Keratinocyte (primary cell): Measurements from ENCODE around the gene SMYD3. TPM values are rescaled to one million over a fixed set of nuclear protein-coding genes. Genes with fewer than 3 reads are reported as not detected.

ENCODE experiments used
- DNase-seq: peaks from one replicate; pipeline ENCODE4 v3.0.0-alpha.2; 2011; ENCODE audit warnings: low read depth, missing footprints, low spot score
- FAIRE-seq: peaks from 2 replicates; lab custom pipeline; 2011; peaks lifted over from hg19 to GRCh38; lab: Jason Lieb, UNC
- H2AFZ ChIP-seq: 2 replicates; pipeline ENCODE4 v1.6.0; 2012; ENCODE audit warnings: low read length, control low read depth, inconsistent platforms; ENCODE audit not compliant: control insufficient read depth
- H3K27ac ChIP-seq: 2 replicates; pipeline ENCODE4 v1.5.1; 2011; ENCODE audit warnings: low read length; ENCODE audit not compliant: control insufficient read depth, insufficient read depth
- H3K27me3 ChIP-seq: 3 replicates; pipeline ENCODE4 v1.6.0; 2011; ENCODE audit warnings: low read length; ENCODE audit not compliant: control insufficient read depth, insufficient read depth; ENCODE audit errors: extremely low read depth
- H3K36me3 ChIP-seq, 2 experiments: 2 replicates in 1 of 2; 3 replicates in 1 of 2; pipeline ENCODE4 v1.5.1; 2011; ENCODE audit warnings: low read length in 2 of 2, mild to moderate bottlenecking in 1 of 2; ENCODE audit not compliant: control insufficient read depth in 2 of 2, insufficient read depth in 2 of 2; ENCODE audit errors: extremely low read depth in 1 of 2
- H3K4me1 ChIP-seq: 3 replicates; pipeline ENCODE4 v1.5.1; 2011; ENCODE audit warnings: low read length; ENCODE audit not compliant: control insufficient read depth, insufficient read depth; ENCODE audit errors: extremely low read depth
- H3K4me2 ChIP-seq: 3 replicates; pipeline ENCODE4 v1.6.0; 2011; ENCODE audit warnings: low read depth, low read length; ENCODE audit not compliant: control insufficient read depth, insufficient read depth; ENCODE audit errors: extremely low read depth
- H3K4me3 ChIP-seq, 3 experiments: fragments of 200-600 bp in 1 of 3; sonication (generic) in 1 of 3; 2 replicates in 2 of 3; 3 replicates in 1 of 3; pipeline ENCODE4 v1.5.1; 2011 to 2016; ENCODE audit warnings: low read length in 3 of 3, mild to moderate bottlenecking in 3 of 3, control low read depth in 2 of 3, inconsistent platforms in 1 of 3, low read depth in 1 of 3, mixed read lengths in 1 of 3, mixed run types in 1 of 3, moderate library complexity in 1 of 3; ENCODE audit not compliant: control insufficient read depth in 2 of 3, insufficient read depth in 2 of 3; ENCODE audit errors: extremely low read depth in 1 of 3
- H3K79me2 ChIP-seq: 2 replicates; pipeline ENCODE4 v1.6.0; 2012; ENCODE audit warnings: low read length; ENCODE audit not compliant: control insufficient read depth, insufficient read depth
- H3K9ac ChIP-seq: 3 replicates; pipeline ENCODE4 v1.6.0; 2011; ENCODE audit warnings: low read length; ENCODE audit not compliant: control insufficient read depth, insufficient read depth; ENCODE audit errors: extremely low read depth
- H3K9me1 ChIP-seq: 3 replicates; pipeline ENCODE4 v1.6.0; 2011; ENCODE audit warnings: low read length; ENCODE audit not compliant: control insufficient read depth, insufficient read depth; ENCODE audit errors: extremely low read depth
- H3K9me3 ChIP-seq: 2 replicates; pipeline ENCODE4 v1.5.1; 2012; ENCODE audit warnings: low read depth, low read length; ENCODE audit not compliant: control insufficient read depth
- H4K20me1 ChIP-seq: 3 replicates; pipeline ENCODE4 v1.6.0; 2011; ENCODE audit warnings: low read length; ENCODE audit not compliant: control insufficient read depth, insufficient read depth; ENCODE audit errors: extremely low read depth
- CTCF ChIP-seq, 3 experiments: IDR thresholded peaks in 1 of 3; conservative IDR thresholded peaks in 1 of 3; optimal IDR thresholded peaks in 1 of 3; 2 replicates in 2 of 3; 3 replicates in 1 of 3; pipeline versions ENCODE3 to v1.5.1; 2011; ENCODE audit warnings: low read length in 3 of 3, mild to moderate bottlenecking in 3 of 3, moderate library complexity in 2 of 3, control low read depth in 1 of 3, inconsistent platforms in 1 of 3; ENCODE audit not compliant: insufficient read depth in 2 of 3; ENCODE audit errors: extremely low read depth in 1 of 3
- EZH2 ChIP-seq: IDR thresholded peaks from one replicate; pipeline ENCODE4 v1.6.1; 2012; ENCODE audit warnings: inconsistent platforms, mild to moderate bottlenecking, low read length, moderate library complexity
- dilution Hi-C: fragments of 300-500 bp; cut with MboI; formaldehyde crosslinking; loops from one replicate; pipeline ENCODE4 v1.7.0; 2020; ENCODE audit warnings: low sequenced_read_pairs; ENCODE audit not compliant: extremely low pct_ligation_motif_present
- polyA plus RNA-seq, 5 experiments: library from polyadenylated mRNA; depleted of rRNA in 3 of 5; stranded (reverse) in 3 of 5; stranded (forward) in 1 of 5; unstranded in 1 of 5; fragments of >200 nt; gene quantifications; 1 replicate in 1 of 5; 2 replicates in 3 of 5; 3 replicates in 1 of 5; pipeline versions ENCODE4 v1.2.1 to v1.2.3, GENCODE V29; 2011 to 2012; ENCODE audit warnings: missing spikeins in 2 of 5, low read depth in 1 of 5, low replicate concordance in 1 of 5

Gene SMYD3
- polyA plus RNA-seq, 1 donor (not counting 4 experiments of a cell fraction or from before 2014, with no cell fraction given): 31.0 TPM

DNA sequence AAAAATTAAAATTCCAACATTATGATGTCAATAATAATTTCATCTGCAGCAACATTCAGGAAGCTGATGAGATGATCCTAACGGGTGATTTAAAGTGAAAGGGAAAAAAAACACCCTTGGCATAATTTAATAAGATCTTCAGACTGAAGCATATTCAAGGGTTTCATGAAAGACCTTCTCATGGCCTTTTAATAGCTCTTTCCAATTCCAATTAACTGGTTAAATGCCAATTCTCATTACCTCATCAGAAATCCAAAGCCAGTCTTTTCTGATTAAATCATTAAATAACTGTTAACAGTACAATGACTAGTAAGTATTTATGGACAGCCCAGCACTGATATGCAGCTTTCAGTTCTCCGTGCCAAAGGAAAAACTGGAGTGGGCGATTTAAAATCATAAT, 407.5 kb downstream of the SMYD3 start:
- DNase-seq (no peak), FAIRE-seq (no peak)
- no peaks in the 10 kb centered on the region for H3K9me1 ChIP-seq
- H3K4me2 ChIP-seq: no peak overlapping the region
- no peak overlapping the region for H2AFZ ChIP-seq
- no peaks in the 10 kb centered on the region for H3K9me3 ChIP-seq
- no peaks in the 10 kb centered on the region for H3K4me1 ChIP-seq
- H3K4me3 ChIP-seq: no peak overlapping the region
- H3K9ac ChIP-seq: no peak overlapping the region
- no peaks in the 10 kb centered on the region for H3K36me3 ChIP-seq
- dilution Hi-C loops: no loop called here
- H3K27ac ChIP-seq: no peak overlapping the region
- no peaks in the 10 kb centered on the region for H3K79me2 ChIP-seq
- no peaks in the 10 kb centered on the region for H3K27me3 ChIP-seq
- TF ChIP-seq EZH2 (no peak), CTCF (optimal IDR thresholded peaks at IDR 0.05 in 1 of 3, IDR thresholded peaks at IDR 0.05 in 1 of 3, conservative IDR thresholded peaks at IDR 0.05 in 1 of 3; ENCODE audit: extremely low read depth in 1 of 3, insufficient read depth in 2 of 3, low read length in 3 of 3) (no peak)
- H4K20me1 ChIP-seq: no peaks in the 10 kb centered on the region

DNA sequence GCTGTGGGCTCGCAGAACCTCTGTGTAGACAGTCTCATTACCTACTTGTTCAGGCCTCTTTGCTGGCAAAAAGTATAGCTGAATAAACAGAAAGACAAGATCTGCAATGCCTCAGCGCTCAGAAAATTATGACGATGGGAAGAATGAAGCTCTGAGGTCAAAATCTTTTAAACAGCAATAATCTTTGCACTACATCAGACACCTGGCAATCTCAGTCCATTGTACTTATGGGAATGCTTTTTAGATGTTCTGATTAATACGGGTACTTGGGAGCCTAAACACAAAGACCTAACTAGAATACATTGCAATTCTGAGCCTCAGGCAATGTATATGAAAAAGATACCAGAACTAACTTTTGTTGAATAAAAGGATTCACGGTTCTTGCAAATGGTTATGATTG, 410.7 kb downstream of the SMYD3 start:
- no peak overlapping the region for H3K27ac ChIP-seq
- no peaks in the 10 kb centered on the region for H3K9me1 ChIP-seq
- FAIRE-seq (no peak), DNase-seq (no peak)
- H3K9me3 ChIP-seq: no peaks in the 10 kb centered on the region
- H3K79me2 ChIP-seq: no peaks in the 10 kb centered on the region
- TF ChIP-seq CTCF (optimal IDR thresholded peaks at IDR 0.05 in 1 of 3, IDR thresholded peaks at IDR 0.05 in 1 of 3, conservative IDR thresholded peaks at IDR 0.05 in 1 of 3; ENCODE audit: extremely low read depth in 1 of 3, insufficient read depth in 2 of 3, low read length in 3 of 3): no peak
- TF ChIP-seq EZH2: no peak
- no peak overlapping the region for H2AFZ ChIP-seq
- H3K4me1 ChIP-seq: no peaks in the 10 kb centered on the region
- dilution Hi-C loops: no loop called here
- H3K4me2 ChIP-seq: no peak overlapping the region
- no peaks in the 10 kb centered on the region for H3K36me3 ChIP-seq
- no peak overlapping the region for H3K9ac ChIP-seq
- H3K27me3 ChIP-seq: no peaks in the 10 kb centered on the region
- H3K4me3 ChIP-seq: no peak overlapping the region
- no peaks in the 10 kb centered on the region for H4K20me1 ChIP-seq
